Naive thymus-derived CD4-positive, alpha-beta T cell (primary cell): ENCODE results near the gene DAPK1. TPM values are rescaled to one million over a fixed set of nuclear protein-coding genes. Genes with fewer than 3 reads are reported as not detected.

Experiments
- ATAC-seq: fragments of 150-1000 bp; cut with Tn5 transposase; 2 replicates; pipeline ENCODE4 v1.10.0; 2021; ENCODE audit warnings: mild to moderate bottlenecking, moderate library complexity
- CTCF ChIA-PET: fragments of 350-600 bp; sonication (Branson Sonifier 250); formaldehyde crosslinking; loops from one replicate; lab custom pipeline; 2021; ENCODE audit warnings: antibody characterized with exemption; lab: Charles Lee
- POLR2A ChIA-PET: fragments of 350-600 bp; sonication (Branson Sonifier 250); formaldehyde crosslinking; loops from one replicate; lab custom pipeline; 2021; ENCODE audit warnings: antibody characterized with exemption, inconsistent platforms; lab: Charles Lee
- DNase-seq, 9 donors: peaks; one replicate each; pipeline versions ENCODE4 v3.0.0 to v3.0.0-alpha.2; 2020 to 2022; ENCODE audit warnings: mixed read lengths in 1 of 9
- H3K27ac ChIP-seq: one replicate; pipeline ENCODE4 v1.7.0; 2013; ENCODE audit warnings: mild to moderate bottlenecking, low read depth, low read length, moderate library complexity
- H3K27me3 ChIP-seq, 2 donors: one replicate each; pipeline ENCODE4 v1.7.0; 2013; ENCODE audit warnings: low read length in 2 of 2, mild to moderate bottlenecking in 2 of 2, moderate library complexity in 2 of 2; ENCODE audit not compliant: control insufficient read depth in 2 of 2, insufficient read depth in 2 of 2
- H3K36me3 ChIP-seq, 3 experiments: 1 replicate in 2 of 3; 2 replicates in 1 of 3; pipeline ENCODE4 v1.7.0; 2013; ENCODE audit warnings: low read length in 3 of 3, mild to moderate bottlenecking in 3 of 3, moderate library complexity in 1 of 3; ENCODE audit not compliant: insufficient read depth in 3 of 3, control insufficient read depth in 2 of 3
- H3K4me1 ChIP-seq, 2 donors: one replicate each; pipeline ENCODE4 v1.7.0; 2013; ENCODE audit warnings: low read length in 2 of 2, mild to moderate bottlenecking in 2 of 2, moderate library complexity in 1 of 2; ENCODE audit not compliant: control insufficient read depth in 2 of 2, insufficient read depth in 2 of 2
- H3K4me3 ChIP-seq: 2 replicates; pipeline ENCODE4 v1.7.0; 2013; ENCODE audit warnings: mild to moderate bottlenecking, low read length
- H3K9me3 ChIP-seq, 3 experiments: 1 replicate in 2 of 3; 2 replicates in 1 of 3; pipeline ENCODE4 v1.7.0; 2013; ENCODE audit warnings: low read length in 3 of 3; ENCODE audit not compliant: control insufficient read depth in 2 of 3
- H3K27ac Mint-ChIP-seq, 9 donors: one replicate each; pipeline ENCODE4 v1.8.0; 2020 to 2022; ENCODE audit warnings: mixed read lengths in 9 of 9, mild to moderate bottlenecking in 8 of 9, moderate library complexity in 5 of 9, inconsistent platforms in 2 of 9
- H3K27me3 Mint-ChIP-seq, 5 donors: one replicate each; pipeline ENCODE4 v1.8.0; 2021 to 2022; ENCODE audit warnings: mixed read lengths in 5 of 5, mild to moderate bottlenecking in 1 of 5
- H3K36me3 Mint-ChIP-seq, 5 donors: one replicate each; pipeline ENCODE4 v1.8.0; 2020 to 2022; ENCODE audit warnings: mixed read lengths in 5 of 5, mild to moderate bottlenecking in 3 of 5, inconsistent platforms in 1 of 5
- H3K4me1 Mint-ChIP-seq, 7 donors: one replicate each; pipeline ENCODE4 v1.8.0; 2020 to 2022; ENCODE audit warnings: mixed read lengths in 7 of 7, mild to moderate bottlenecking in 3 of 7, inconsistent platforms in 1 of 7
- H3K4me3 Mint-ChIP-seq, 10 donors: one replicate each; pipeline ENCODE4 v1.8.0; 2020 to 2022; ENCODE audit warnings: mild to moderate bottlenecking in 10 of 10, mixed read lengths in 10 of 10, moderate library complexity in 6 of 10, inconsistent platforms in 2 of 10
- H3K9me3 Mint-ChIP-seq, 11 donors: one replicate each; pipeline ENCODE4 v1.8.0; 2020 to 2022; ENCODE audit warnings: mixed read lengths in 11 of 11, mild to moderate bottlenecking in 4 of 11, inconsistent platforms in 1 of 11, moderate library complexity in 1 of 11
- intact Hi-C, 2 donors: fragments of 100-400 bp; cut with micrococcal nuclease; formaldehyde crosslinking; loops; one replicate each; pipeline ENCODE4 v1.15.1; 2023
- polyA plus RNA-seq, 2 donors: library from polyadenylated mRNA; unstranded; fragments of 300-500 nt; fragmentation: Illumina TruSeq; gene quantifications; one replicate each; pipeline ENCODE4 v1.2.3, GENCODE V29; 2021
- total RNA-seq, 6 experiments: library from RNA in 5 of 6; stranded (reverse) in 5 of 6; gene quantifications; 1 replicate in 5 of 6; 2 replicates in 1 of 6; pipeline ENCODE4 v1.2.3 and lab custom pipeline; 2021 to 2026

DAPK1 gene
- total and polyA plus RNA-seq, 7 experiments from 2014 or later: 0.20 to 44.8 (median 1.9) TPM

- Mint-ChIP-seq H3K27me3 (peaks cover 0 to 22% (median 4%) of the 10 kb centered on the region in 5 donors), H3K4me1 (peaks cover 0 to 15% (median 5%) of the 10 kb centered on the region in 7 donors), H3K4me3 (no peak overlapping the region), H3K27ac (no peak overlapping the region), H3K9me3 (peaks cover 0 to 4% (median 0%) of the 10 kb centered on the region in 11 donors), H3K36me3 (no peaks in the 10 kb centered on the region)
- ChIA-PET CTCF (no interaction called here), POLR2A (no interaction called here)
- H3K9me3 ChIP-seq: no peaks in the 10 kb centered on the region
- ATAC-seq (peak; percentile 72), DNase-seq (no peak)
- H3K27ac ChIP-seq: no peak overlapping the region
- no peak overlapping the region for H3K4me3 ChIP-seq
- H3K4me1 ChIP-seq: no peaks in the 10 kb centered on the region
- no peaks in the 10 kb centered on the region for H3K36me3 ChIP-seq
- intact Hi-C loops: no loop called here
- H3K27me3 ChIP-seq: no peaks in the 10 kb centered on the region
These were observed 116.7 kb downstream of the DAPK1 start for GRCh38 chr9:87614397-87614796.

DNA sequence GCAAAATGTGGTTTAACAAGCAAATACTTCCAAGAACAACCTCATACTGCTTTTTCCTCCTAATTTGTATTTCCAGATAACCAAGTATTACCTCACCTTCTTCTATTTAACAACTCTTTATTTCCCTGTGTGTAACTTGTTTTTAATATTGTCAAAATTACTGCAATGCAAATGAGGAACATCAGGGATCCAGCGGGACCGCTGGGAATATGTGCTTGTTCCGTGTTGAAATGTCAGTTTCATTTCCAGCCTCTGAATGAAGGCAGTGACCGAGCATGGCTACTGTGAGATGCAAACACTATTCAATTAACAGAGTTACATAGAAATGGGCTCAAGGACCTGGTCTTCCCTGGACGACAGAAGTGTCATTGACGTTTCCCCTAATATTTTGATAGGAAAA lies 117.5 kb downstream of the DAPK1 start:
- Histone ChIP-seq H3K9me3 (no peaks in the 10 kb centered on the region), H3K27ac (no peak overlapping the region), H3K36me3 (no peaks in the 10 kb centered on the region), H3K4me3 (no peak overlapping the region), H3K27me3 (no peaks in the 10 kb centered on the region), H3K4me1 (no peaks in the 10 kb centered on the region)
- Mint-ChIP-seq H3K9me3 (peaks cover 0 to 4% (median 0%) of the 10 kb centered on the region in 11 donors), H3K4me1 (peaks cover 0 to 15% (median 5%) of the 10 kb centered on the region in 7 donors), H3K27ac (no peak overlapping the region), H3K27me3 (peaks cover 0 to 18% (median 5%) of the 10 kb centered on the region in 5 donors), H3K36me3 (no peaks in the 10 kb centered on the region), H3K4me3 (no peak overlapping the region)
- ChIA-PET CTCF (no interaction called here), POLR2A (no interaction called here)
- DNase-seq: no peak
- ATAC-seq: no peak
- intact Hi-C loops: no loop called here

DNA sequence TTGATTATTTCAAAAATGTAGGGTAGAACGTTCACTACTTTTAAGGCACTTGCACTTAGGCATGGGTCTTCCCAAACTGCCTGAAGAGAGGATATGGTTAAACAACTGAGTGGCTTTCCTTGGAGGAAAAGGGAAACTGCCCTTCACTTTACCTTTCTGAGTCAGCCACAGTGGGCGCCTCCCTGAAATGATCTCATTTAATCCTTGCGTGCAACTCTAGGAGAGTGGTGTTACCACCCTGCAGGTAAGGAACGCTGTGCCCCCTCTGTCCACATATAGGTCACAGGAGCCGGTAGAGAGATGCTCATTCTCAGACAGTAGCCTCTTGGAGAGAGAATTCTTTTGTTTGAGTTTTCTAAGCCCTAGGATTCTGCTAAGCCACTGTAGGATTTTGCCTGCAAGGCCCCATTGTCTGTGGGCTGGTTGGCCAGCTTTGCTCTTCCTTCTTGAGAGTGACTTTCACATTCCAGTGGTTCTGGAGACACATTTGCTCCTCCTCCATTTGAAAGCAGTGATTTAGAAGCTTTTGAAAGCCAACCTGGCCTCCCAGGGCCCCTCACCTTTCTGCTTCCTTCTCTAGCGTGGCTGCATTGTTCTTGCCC lies 118.0 kb downstream of the DAPK1 start:
- peaks cover 0 to 18% (median 7%) of the 10 kb centered on the region in 5 donors for H3K27me3 Mint-ChIP-seq
- ATAC-seq (no peak), DNase-seq (no peak)
- Histone ChIP-seq H3K27me3 (no peaks in the 10 kb centered on the region), H3K4me3 (no peak overlapping the region), H3K4me1 (no peaks in the 10 kb centered on the region), H3K27ac (no peak overlapping the region), H3K36me3 (no peaks in the 10 kb centered on the region), H3K9me3 (no peaks in the 10 kb centered on the region)
- POLR2A ChIA-PET: no interaction called here
- peaks cover 0 to 4% (median 0%) of the 10 kb centered on the region in 11 donors for H3K9me3 Mint-ChIP-seq
- CTCF ChIA-PET: no interaction called here
- no peak overlapping the region for H3K27ac Mint-ChIP-seq
- no peak overlapping the region for H3K4me3 Mint-ChIP-seq
- H3K36me3 Mint-ChIP-seq: no peaks in the 10 kb centered on the region
- intact Hi-C loops: no loop called here
- peaks cover 0 to 15% (median 5%) of the 10 kb centered on the region in 7 donors for H3K4me1 Mint-ChIP-seq

DNA sequence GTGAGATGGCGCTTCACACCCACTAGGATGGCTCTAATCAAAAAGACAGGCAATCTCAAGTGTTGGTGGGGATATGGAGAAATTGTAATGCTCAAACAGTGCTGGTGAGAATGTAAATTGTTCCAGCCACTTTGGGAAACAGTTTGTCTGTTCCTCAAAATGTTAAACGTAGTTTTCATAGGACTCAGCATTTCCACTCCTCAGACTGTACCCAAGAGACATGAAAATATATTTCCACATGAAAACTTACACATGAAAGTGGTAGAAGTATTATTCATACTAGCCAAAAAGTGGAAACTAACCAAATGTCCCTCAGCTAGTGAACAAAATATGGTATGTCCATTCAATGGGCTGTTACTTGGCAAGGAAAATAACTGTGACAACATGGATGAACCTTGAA lies 120.6 kb downstream of the DAPK1 start:
- intact Hi-C loops: no loop called here
- CTCF ChIA-PET: no interaction called here

GRCh38 chr9:87618931-87619330 lies 121.3 kb downstream of the DAPK1 start:
- intact Hi-C loops: no loop called here
- CTCF ChIA-PET: no interaction called here

More for the DNA sequence above, 120.6 kb downstream of the DAPK1 start:
- Mint-ChIP-seq H3K36me3 (no peaks in the 10 kb centered on the region), H3K4me3 (no peak overlapping the region), H3K4me1 (peaks cover 0 to 14% (median 5%) of the 10 kb centered on the region in 7 donors), H3K9me3 (peaks cover 0 to 6% (median 0%) of the 10 kb centered on the region in 11 donors), H3K27me3 (peaks cover 0 to 19% (median 8%) of the 10 kb centered on the region in 5 donors), H3K27ac (no peak overlapping the region)
- no peaks in the 10 kb centered on the region for H3K36me3 ChIP-seq
- ATAC-seq: no peak
- no peaks in the 10 kb centered on the region for H3K27me3 ChIP-seq
- H3K4me1 ChIP-seq: no peaks in the 10 kb centered on the region
- no peaks in the 10 kb centered on the region for H3K9me3 ChIP-seq
- no peak overlapping the region for H3K4me3 ChIP-seq
- no peak overlapping the region for H3K27ac ChIP-seq
- POLR2A ChIA-PET: no interaction called here
- DNase-seq: no peak

DNA sequence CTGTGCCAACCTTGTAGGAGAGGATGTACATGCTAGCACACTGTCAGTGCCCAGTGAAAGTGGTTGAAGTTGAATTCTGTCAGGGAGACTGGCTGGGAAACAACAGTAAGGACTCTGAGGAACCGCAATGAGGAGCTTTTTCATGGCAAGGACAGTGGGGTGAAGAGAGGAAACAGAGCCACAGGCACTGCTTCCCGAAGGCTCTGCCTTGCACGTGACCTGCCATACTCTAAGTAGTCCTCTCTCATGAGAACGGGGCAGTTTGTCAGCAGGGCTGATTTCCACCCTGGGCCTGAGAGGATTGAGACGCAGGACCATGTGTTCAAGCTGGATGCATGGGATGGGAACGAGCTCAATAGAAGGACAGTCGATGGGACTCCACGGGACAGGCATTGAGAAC lies 121.7 kb downstream of the DAPK1 start:
- POLR2A ChIA-PET: no interaction called here
- CTCF ChIA-PET: no interaction called here
- no peak overlapping the region for H3K27ac ChIP-seq

More at GRCh38 chr9:87618931-87619330, 121.3 kb downstream of the DAPK1 start:
- Mint-ChIP-seq H3K4me3 (no peak overlapping the region), H3K36me3 (no peaks in the 10 kb centered on the region), H3K27me3 (peaks cover 0 to 19% (median 8%) of the 10 kb centered on the region in 5 donors), H3K4me1 (peaks cover 0 to 7% (median 0%) of the 10 kb centered on the region in 7 donors), H3K27ac (no peak overlapping the region), H3K9me3 (peaks cover 0 to 7% (median 0%) of the 10 kb centered on the region in 11 donors)
- H3K9me3 ChIP-seq: no peaks in the 10 kb centered on the region
- H3K27ac ChIP-seq: no peak overlapping the region
- H3K27me3 ChIP-seq: no peaks in the 10 kb centered on the region
- H3K4me1 ChIP-seq: no peaks in the 10 kb centered on the region
- H3K4me3 ChIP-seq: no peak overlapping the region
- ATAC-seq: no peak
- no peak for DNase-seq
- H3K36me3 ChIP-seq: no peaks in the 10 kb centered on the region
- POLR2A ChIA-PET: no interaction called here

More for the DNA sequence above, 121.7 kb downstream of the DAPK1 start:
- no peak for ATAC-seq
- no peak for DNase-seq
- no peak overlapping the region for H3K4me3 ChIP-seq
- no peaks in the 10 kb centered on the region for H3K27me3 ChIP-seq
- Mint-ChIP-seq H3K4me1 (peaks cover 0 to 3% (median 0%) of the 10 kb centered on the region in 7 donors), H3K27me3 (peaks cover 0 to 19% (median 8%) of the 10 kb centered on the region in 5 donors), H3K9me3 (peaks cover 0 to 7% (median 0%) of the 10 kb centered on the region in 11 donors), H3K36me3 (no peaks in the 10 kb centered on the region), H3K4me3 (no peak overlapping the region), H3K27ac (no peak overlapping the region)
- H3K36me3 ChIP-seq: no peaks in the 10 kb centered on the region
- H3K4me1 ChIP-seq: no peaks in the 10 kb centered on the region
- H3K9me3 ChIP-seq: no peaks in the 10 kb centered on the region
- intact Hi-C loops: no loop called here
